Muscle of back (tissue), 11 donors: ENCODE measurements around the gene KLF13. TPM values are rescaled to one million over a fixed set of nuclear protein-coding genes. Genes with fewer than 3 reads are reported as not detected.

Experiments
- DNase-seq, 3 donors: peaks; one replicate each; pipeline versions ENCODE4 v3.0.0 to v3.0.0-alpha.2; 2013
- polyA plus RNA-seq, 10 donors: library from polyadenylated mRNA; unstranded; fragments of 120-200 nt; gene quantifications; one replicate each; pipeline ENCODE4 v1.2.1, GENCODE V29; 2013; ENCODE audit not compliant: insufficient read length in 10 of 10

KLF13 gene
- polyA plus RNA-seq, 10 donors, result 32.4 to 48.3 (median 36.5) TPM

GRCh38 chr15:31297575-31298456 is 28.8 kb upstream of the KLF13 start:
- no peak for DNase-seq

GRCh38 chr15:31298707-31299172 is 27.9 kb upstream of the KLF13 start:
- no peak for DNase-seq

GRCh38 chr15:31300208-31300661 is 26.4 kb upstream of the KLF13 start:
- peak in 1 of 3 donors; percentile 60 for DNase-seq

GRCh38 chr15:31300981-31301672 is 25.5 kb upstream of the KLF13 start:
- DNase-seq, result no peak

GRCh38 chr15:31301673-31301990 is 25.0 kb upstream of the KLF13 start:
- peak in 1 of 3 donors; percentile 50 for DNase-seq

GRCh38 chr15:31302029-31302657 is 24.5 kb upstream of the KLF13 start:
- no peak for DNase-seq

GRCh38 chr15:31302778-31303725 is 23.6 kb upstream of the KLF13 start:
- no peak for DNase-seq

- no peak for DNase-seq
Measured at GRCh38 chr15:31303726-31304648, 22.6 kb upstream of the KLF13 start.

GRCh38 chr15:31304751-31305365 is 21.8 kb upstream of the KLF13 start:
- no peak for DNase-seq

- no peak for DNase-seq
Measured at GRCh38 chr15:31305375-31305774, 21.3 kb upstream of the KLF13 start.

GRCh38 chr15:31305796-31306425 is 20.7 kb upstream of the KLF13 start:
- no peak for DNase-seq

- DNase-seq, result peak in 1 of 3 donors; percentile 53
Measured at GRCh38 chr15:31306426-31307269, 20.0 kb upstream of the KLF13 start.

- no peak for DNase-seq
Measured at GRCh38 chr15:31307270-31308184, 19.1 kb upstream of the KLF13 start.

GRCh38 chr15:31308185-31308639 is 18.4 kb upstream of the KLF13 start:
- DNase-seq, result no peak

GRCh38 chr15:31309893-31310606 is 16.6 kb upstream of the KLF13 start:
- no peak for DNase-seq
